DMS53 treated with DMSO at 0.1 percent for 48 hours (cell line): ENCODE data around the gene MYO5B.
A peak's percentile ranks its signal among the peaks of the same experiment; 100 is the strongest.

Source experiments
- DNase-seq: peaks from one replicate; lab custom pipeline; 2025; ENCODE audit not compliant: unreplicated experiment; lab: John Stamatoyannopoulos, UW

The MYO5B gene

DNA sequence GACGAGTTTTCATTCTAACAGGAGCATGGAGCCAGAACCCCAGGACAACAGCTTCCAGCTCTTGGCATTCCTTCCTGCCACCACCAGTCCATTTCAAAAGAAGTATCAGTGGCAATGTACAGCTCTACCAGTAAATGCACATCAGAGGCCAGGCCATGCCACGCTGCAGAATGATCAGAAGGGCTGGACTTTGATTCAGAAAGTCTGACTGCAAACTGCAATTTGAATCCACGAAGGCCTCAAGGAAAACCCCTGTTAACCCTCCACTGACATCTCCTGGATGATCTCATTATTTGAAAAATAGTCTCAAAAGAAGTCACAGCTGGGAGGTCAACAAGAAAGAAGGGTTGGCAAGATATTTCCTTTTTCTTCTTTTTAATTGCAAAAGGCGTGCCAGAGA lies 119.2 kb downstream of the MYO5B start:
- DNase-seq: no peak

DNA sequence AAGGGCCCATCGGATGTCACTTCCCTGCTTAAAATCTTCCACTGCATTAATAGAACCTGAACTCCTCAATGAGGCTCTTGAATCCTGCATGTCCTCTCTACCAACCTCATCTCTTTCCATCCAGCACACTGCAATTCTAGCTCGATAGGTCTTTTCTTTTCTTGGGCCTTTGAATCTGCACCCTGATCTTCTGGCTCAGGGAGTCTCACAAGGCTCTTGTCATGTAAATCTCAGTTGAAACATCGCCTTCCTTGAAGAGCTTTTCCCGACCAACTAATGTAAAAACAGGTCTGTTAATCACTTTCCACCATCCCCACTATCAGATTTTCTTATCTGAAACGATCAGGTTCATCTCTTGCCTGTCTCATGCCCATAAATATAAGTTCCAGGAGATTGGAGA lies 120.5 kb downstream of the MYO5B start:
- DNase-seq: no peak

DNA sequence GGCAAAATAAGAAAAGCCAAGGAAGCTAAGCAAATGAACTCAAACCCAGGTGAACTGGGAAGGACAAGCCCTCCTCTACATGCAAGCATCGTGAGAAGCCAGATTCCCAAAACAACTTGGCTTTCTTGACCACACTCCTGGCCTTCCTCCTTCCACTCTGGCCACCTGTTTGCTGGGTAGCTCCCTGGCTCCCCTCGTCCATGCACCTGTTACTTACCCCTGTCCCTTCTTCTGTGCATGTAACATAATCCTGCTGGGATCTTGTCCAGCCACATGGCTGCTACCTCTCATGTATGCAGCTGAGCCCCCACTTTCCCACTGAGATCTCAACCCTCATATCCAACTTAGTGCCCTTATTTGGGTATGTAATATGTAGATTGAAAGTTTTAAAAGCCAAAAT lies 121.6 kb downstream of the MYO5B start:
- DNase-seq: no peak

DNA sequence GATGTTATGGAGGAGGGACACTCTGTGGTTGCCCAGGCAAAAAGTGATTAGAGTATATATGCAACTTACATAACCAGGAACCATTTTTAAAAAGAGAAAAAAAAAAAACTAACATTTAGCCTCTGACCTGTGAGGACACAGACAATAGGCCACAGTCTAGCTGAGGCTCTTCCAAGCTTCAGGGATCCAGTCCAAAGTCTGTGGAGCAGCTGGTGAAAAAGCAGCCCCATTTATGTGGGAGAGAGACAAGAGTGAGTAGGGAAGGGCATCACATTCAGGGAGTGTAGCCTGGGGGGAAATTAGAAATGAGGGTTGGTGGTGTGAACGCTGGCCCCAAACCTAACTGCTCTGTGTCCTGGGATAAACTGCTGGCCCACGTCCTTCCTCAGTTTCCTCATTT lies 122.8 kb downstream of the MYO5B start:
- no peak for DNase-seq

DNA sequence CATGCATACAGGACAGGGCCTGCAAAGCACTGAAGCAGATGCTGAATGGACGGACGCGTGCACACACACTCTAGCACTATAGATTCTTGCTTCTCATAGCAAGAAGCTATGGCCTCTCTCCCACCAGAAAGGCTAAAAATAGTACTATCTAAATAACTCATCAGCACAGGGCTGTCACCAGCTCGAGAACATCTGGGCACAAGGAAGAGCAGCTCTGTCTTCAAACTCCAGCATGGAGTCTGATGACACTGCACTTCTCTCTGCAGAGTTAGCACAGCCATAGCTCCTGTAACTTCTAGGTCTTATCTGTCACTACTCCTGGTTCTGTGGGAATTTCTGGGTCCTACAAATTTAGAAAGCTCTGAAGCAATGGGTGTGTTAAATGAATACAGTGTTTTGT lies 123.5 kb downstream of the MYO5B start:
- DNase-seq: no peak

DNA sequence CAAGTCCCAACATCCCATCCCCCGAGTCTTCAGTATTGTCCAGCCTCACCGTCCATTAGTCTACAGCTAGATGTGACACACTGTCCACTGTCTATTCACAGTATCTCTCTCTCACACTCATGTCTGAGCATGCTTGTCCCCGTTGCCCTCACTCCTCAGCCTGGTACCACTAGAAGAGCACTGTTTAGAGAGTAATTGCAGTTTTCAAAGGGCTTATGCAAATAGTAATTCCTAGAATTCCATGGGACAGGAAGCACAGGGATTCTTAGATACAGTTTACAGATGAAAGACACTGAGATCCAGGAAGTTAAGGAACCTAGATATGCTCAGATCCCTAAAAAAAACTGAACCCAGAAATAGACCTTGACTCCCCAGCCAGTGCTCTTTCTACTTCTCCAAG lies 125.5 kb downstream of the MYO5B start:
- DNase-seq: no peak

DNA sequence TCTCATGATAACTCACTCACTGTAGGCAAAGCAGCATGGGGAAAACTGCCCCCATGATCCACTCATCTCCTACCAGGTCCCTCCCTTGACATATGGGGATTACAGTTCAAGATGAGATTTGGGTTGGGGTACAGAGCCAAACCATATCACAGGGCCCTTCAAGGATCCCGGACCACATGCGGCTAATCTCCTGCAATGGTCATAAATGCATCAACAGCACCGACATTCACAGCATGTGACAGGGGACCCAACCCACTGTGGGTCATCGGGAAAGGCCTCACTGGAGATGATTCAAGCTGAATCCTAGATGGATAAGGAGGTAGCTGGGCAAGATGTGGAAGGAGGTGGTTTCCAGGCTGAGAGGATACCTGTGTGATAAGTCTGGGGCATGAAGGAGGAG lies 129.4 kb downstream of the MYO5B start:
- DNase-seq: no peak

DNA sequence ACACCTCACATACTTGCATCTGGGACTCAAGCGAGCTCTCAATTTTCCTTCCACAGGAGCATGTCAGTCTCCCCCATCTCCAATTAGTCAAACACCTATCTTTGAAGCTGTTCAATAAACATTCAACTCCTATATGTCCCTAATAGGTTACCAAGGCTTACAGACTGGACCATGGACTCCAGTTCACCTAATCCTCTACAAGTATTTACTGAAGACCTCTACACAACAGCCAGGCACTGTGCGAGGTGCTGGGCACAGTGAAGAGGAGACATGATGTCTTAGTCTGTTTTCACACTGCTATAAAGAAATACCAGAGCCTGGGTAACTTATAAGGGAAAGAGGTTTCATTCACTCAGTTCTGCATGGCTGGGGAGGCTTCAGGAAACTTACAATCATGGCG lies 129.9 kb downstream of the MYO5B start:
- DNase-seq: no peak

DNA sequence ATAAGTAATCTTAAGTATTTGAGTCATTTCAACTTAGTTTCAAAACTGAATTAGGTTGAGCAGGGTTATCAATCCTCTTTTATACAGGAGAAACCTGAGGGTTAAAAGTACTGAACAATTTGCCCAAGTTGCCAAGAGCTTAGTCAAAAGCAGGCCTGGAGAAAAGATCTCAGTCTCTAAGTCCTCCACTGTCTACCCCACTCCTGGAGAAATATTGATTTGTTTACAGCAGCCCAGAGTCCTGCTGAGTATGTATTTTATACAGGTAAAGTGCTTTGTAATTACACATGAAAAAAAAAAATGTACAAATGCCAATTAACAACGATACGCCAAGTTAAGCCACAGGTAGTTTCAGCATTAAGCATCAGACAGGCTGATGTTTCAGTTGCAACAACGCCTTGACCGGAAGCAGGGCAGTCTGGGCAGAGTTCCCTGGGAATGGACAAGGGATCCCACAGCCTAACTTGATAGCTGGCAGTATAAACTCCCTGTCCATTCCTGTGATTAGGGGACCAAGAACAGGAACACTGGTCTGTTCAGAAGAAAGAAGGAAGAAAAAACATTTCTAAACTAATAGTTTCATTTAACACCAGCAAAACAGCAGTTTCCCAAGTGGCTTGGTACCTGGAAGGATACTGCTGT lies 132.9 kb downstream of the MYO5B start:
- DNase-seq: no peak

DNA sequence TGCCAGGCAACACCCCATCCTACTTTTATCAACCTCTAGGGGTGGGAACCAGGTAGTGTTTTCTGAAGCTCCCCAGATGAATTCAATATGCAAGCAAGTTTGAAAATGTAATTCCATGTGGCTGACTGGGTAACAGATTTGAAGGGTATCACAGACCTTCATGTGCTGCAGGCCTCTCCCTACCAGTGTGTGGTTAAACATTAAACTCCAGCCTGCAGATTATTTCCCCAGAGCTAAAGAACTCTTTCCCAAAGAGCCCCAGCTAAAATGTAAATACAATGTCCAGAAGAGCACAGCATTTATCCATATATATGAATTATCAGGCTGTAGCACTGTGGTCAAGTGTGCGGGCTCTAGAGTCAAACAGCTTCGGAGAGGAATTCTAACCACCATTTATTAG lies 134.1 kb downstream of the MYO5B start:
- DNase-seq: no peak

DNA sequence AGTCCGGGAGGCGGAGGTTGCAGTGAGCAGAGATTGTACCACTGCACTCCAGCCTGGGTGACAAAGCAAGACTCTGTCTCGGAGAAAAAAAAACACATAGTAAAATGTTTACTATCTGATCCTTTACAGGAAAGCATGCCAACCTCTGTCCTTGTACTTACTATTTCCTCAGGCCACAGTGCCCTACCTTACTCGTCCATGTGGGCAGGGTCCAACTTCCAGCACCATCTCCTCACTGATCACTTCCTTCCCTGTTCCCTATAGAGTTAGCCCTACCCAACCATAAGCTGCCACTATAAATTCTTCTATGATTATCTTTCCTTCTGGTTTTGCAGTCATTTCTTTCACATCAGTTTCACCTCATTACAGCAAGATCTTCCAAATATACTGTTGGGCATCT lies 136.2 kb downstream of the MYO5B start:
- DNase-seq: no peak

DNA sequence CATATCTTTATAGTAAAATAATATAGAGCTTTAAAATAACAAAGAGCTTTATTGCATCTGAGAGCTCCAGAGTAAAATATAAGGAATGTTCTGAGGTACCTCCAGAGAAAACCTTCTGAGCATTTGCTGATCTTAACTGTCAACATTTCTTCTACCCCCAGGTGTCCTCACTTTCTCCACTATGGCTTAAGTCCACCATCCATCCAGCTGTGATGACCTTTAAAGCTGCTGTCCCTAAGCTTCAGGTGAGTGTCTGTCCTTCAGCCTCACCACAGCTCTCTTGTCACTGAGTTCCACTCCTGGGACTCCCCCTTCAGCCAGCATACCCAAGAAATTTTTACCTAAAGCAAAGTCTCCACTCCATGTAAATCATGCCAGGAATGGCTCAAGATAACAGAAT lies 137.9 kb downstream of the MYO5B start:
- no peak for DNase-seq

DNA sequence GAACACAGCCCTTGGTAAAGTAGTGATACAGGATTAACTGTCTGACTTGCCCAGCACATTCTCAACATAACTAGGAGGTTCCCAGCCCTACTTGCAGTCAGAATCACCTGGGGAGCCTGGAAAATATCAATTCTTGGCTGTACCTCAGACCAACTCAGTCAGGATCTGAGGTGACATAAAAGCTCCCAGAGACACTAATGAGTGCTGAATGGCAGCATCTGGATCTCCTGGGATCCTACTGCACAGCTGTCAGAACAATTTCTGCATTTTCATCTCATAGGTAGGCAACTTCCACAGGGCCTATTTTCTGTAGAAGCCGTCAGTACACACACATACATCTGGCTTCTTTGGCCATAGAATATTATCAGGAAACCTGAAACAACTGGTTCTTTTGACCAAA lies 138.8 kb downstream of the MYO5B start:
- no peak for DNase-seq

DNA sequence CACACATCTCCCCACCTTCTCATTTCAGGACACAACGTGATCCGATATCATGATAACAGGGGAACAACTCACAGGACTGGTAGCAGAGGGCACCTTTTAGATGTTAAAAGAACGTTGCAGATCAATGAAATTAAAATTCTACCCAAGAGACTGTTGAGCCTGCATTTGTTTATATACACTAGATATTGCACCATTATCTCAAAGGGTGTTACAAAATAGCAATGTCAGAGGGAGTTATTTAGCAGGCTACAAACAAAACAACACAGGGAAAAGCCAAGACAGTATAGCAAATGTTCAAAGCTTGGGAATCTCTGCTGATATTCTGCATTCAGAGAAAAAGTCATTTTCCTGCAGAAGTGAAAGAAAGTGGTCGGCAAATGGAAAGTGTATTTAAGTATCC lies 139.5 kb downstream of the MYO5B start:
- DNase-seq: no peak

DNA sequence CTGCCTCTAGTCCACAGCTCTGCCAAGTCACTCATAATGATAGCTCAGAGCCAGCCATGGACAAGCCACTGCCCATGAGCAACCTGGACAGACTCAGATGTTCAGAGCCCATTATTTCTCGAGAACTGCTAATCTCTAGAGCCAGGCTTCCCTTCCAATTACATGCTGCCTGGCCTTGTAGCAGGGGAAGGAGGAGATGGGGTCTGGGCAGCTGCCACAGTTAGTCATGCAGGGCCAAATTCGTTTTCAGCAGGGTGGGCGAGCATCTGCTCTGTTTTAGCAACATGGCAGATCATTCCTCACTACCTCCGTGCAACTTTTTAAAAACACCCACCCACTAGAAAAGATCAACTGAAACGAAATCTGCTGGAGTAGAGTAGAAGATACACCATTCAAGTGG lies 141.8 kb downstream of the MYO5B start:
- DNase-seq: no peak

DNA sequence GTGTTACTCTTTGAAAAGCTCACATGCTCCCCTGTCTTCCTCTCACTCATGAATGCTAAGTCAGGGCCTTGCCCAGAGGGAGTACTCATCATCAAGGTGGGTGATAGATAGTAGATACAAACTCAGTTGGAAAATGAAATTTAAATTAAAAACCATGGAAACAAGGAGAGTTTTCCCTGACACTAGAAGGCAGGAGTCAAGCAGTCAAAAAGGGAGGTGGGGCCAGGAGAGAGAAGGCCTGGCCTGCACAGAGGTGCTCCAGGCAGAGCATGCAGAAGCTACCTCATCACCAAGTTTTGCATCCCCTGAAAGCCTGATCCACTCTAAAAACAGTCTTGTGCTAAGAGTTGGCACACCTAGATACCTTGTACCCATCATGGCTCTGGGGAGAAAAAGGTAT lies 143.7 kb downstream of the MYO5B start:
- DNase-seq: peak; percentile 45

DNA sequence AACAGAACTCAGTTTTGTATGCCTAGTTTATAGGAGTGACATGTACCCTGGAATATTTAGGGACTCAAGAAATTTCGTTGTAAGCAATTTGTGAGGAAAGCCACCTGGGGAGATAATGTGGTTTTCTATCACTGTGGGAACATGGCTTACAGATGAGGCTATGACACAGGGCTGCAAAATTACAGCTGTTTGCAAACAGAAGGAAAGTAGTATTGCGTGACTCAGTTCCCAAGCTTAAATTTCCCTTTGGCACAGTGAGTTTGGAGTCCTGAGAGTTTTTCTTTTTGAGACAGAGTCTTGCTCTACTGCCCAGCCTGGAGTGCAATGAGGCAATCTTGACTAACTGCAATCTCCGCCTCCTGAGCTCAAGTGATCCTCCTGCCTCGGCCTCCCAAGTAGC lies 149.8 kb downstream of the MYO5B start:
- no peak for DNase-seq

DNA sequence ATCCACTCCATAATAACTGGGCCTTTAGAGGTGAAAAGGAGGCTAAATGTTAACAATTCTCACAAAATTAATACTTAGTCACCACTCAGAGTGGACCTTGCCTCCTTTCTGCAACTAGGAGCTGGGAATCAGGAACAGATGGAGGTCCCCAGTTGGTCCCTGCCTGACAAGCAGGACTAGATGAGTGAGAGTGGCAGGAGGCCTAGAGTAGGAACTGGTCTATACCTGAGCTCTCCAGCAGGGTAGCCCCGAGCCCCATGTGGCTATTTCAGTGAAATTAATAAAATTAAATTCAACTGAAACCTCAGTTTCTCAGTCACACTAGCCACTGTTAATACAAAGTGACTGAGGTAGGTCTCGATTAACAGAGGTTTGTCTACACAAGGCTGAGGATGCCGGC lies 150.5 kb downstream of the MYO5B start:
- no peak for DNase-seq

DNA sequence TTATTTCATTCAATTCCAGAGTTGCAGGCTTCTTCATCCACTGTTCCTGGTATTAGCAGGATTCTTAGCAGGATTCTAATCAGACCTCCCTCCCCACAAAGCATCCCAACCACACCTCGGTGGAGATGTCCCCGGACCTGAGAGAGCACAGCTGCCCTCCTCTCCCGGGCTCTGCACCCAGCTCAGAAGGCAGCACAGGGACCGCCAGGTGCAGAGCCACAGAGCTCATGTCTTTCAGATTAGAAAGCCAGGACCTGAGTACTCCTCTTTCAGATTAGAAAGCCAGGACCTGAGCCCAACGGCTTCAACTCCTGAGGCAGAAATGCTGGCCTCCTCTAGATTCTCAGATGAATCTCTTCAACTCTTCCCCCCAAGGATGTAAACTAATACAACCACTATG lies 152.3 kb downstream of the MYO5B start:
- no peak for DNase-seq

DNA sequence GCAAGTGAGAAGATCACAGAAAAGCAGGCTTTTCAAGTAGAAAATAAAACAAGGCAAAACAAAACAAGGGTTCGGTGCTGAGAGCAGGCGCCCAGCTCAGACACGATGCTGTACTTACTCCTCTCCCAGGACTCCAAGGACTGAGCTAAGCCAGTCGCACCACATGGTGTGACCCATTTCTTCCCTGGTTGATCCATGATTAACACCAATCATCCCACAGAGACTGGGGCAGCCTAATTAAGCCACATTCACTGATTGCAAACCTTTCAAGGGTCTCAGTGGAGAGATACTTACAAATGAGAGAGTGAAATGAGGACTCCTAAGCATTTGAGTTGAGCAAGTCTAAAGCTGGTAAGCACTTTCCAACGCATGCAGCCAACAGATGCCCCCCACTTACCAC lies 155.2 kb downstream of the MYO5B start:
- no peak for DNase-seq

DNA sequence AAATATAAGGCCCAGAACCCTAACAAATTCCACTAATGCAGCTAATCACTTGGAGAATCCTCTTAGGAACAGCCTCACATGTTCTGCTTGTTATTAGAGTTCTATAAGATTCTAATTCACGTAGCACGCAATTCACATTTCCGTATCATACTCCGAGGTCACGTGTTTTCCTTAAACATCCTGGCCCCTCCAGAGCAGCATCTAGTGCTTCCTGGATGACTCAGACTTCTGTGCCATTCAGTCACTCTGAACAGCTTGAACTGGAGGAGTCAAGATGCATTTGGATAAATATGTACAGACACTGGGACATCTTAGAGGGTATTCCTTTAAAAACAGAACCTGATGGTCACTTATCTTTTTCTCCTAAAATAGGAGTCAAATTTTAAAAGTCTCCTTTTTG lies 156.5 kb downstream of the MYO5B start:
- peak; percentile 97 for DNase-seq

DNA sequence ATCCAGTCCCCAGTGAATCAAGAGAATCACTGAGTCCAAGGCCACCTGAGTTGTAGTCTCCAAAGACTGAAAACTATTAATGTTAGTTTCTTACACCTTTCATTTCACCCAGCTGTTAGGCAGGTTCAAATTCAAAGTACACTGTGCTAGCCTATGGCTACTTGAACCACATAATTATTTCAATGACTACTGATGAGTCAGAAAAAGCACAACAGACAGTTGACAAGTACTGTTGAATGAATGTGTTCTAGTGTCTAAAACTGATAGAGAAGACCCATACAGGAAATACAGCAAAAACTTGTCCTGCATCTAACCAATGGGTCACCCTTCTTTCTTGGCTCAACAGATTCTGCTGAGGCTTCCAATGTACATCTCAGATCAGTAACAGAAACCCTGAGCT lies 160.9 kb downstream of the MYO5B start:
- DNase-seq: no peak

DNA sequence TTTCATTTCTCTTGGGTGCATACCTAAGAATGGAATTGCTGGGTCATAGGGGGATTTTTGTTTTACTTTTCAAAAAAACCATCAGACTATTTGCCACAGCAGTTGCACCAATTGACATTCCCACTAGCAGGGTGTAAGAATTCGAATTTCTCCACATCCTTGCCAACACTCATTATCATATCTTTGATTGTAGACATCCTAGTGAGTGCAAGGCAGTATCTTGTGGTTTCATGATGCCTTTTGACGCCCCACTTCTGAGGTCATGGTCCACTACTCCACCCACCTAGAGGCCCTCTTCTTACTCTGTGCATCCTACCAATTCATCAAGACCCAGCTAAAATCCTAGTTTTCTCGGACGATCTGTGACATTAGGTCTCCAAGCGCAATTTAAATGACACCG lies 161.9 kb downstream of the MYO5B start:
- DNase-seq: no peak

DNA sequence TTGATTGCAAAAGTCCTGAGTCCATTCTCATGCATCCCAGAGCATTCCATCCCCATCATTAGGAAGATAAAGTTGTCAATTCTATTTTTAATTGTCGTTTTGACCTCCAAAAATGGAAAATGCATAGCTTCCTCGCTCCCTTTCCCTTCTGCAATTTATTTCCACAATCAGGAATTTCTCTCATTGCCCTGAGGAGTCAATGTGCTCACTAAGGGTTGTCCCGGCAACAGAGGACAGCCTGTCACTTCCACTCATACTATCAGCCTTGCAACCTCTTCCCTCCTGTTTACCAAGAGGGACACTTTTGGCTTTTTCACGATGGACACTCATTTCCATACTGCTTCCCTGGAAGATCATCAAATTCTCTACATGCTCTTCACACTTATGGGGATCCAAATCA lies 164.8 kb downstream of the MYO5B start:
- DNase-seq: no peak
